Measurements from ENCODE around the gene FAM237B. TPM values are rescaled to one million over a fixed set of nuclear protein-coding genes. Genes with fewer than 3 reads are reported as not detected.
"Not testable (repeated sequence)": the region's sequence is repeated elsewhere in the genome, so short reads cannot be mapped to it uniquely, and the experiment has no call there.

Gene FAM237B
- total RNA-seq, 4 donors from 2014 or later: not detected

GRCh38 chr7:90346336-90347125 lies 25.4 kb upstream of the FAM237B start, which contains the start of gene GTPBP10:
GTPBP10 (plus strand) TSS chr7:90346716; CDS start chr7:90346742, 26 bp downstream.
- Histone ChIP-seq H3K27me3 (no peaks in the 10 kb centered on the region), H3K9me3 (no peaks in the 10 kb centered on the region), H3K36me3 (no peaks in the 10 kb centered on the region), H3K27ac (peak within 1 kb of the TSS; percentile 81 to 96 (median 90)), H3K4me3 (peak within 1 kb of the TSS; percentile 56 to 94 (median 70)), H3K4me1 (peaks cover 8 to 22% (median 10%) of the 10 kb centered on the region in 4 donors)
- WGBS, 2 donors (ENCODE audit: low coverage in 1 of 2): 1 to 2% methylated on average over 11 to 37 of the region's 37 CpGs
- intact Hi-C loops (cut with DNase I; ENCODE audit: low total_unique reads) (no loop called here), in situ Hi-C loops (cut with MboI; ENCODE audit: low pct_ligation_motif_present in 1 of 4, low pct_unique_long_range_greater_than_20kb in 1 of 4, low sequenced_read_pairs in 3 of 4) (no loop called here)
- TF ChIP-seq POLR2AphosphoS5 (IDR thresholded peaks at IDR 0.05): peak; percentile 86 to 93 (median 89)
- peak; percentile 65 to 89 (median 71) for TF ChIP-seq CTCF (IDR thresholded peaks at IDR 0.05)
- TF ChIP-seq POLR2A (IDR thresholded peaks at IDR 0.05): peak; percentile 84
- no peak for TF ChIP-seq EP300 (IDR thresholded peaks at IDR 0.05; ENCODE audit: low read depth)
- peak; percentile 96 for DNase-seq

GRCh38 chr7:90345595-90346335 lies 24.7 kb upstream of the FAM237B start:
- WGBS, 2 donors (ENCODE audit: low coverage in 1 of 2): 10 to 19% methylated on average over 5 to 18 of the region's 18 CpGs
- intact Hi-C loops (cut with DNase I; ENCODE audit: low total_unique reads) (no loop called here), in situ Hi-C loops (cut with MboI; ENCODE audit: low pct_ligation_motif_present in 1 of 4, low pct_unique_long_range_greater_than_20kb in 1 of 4, low sequenced_read_pairs in 3 of 4) (no loop called here)
- Histone ChIP-seq H3K4me3 (peak overlapping the region; percentile 44 to 94 (median 68)), H3K36me3 (no peaks in the 10 kb centered on the region), H3K27ac (peak overlapping the region; percentile 81 to 96 (median 90)), H3K4me1 (peaks cover 8 to 22% (median 10%) of the 10 kb centered on the region in 4 donors), H3K9me3 (no peaks in the 10 kb centered on the region), H3K27me3 (no peaks in the 10 kb centered on the region)
- DNase-seq: peak; percentile 24
- TF ChIP-seq CTCF (IDR thresholded peaks at IDR 0.05) (no peak), POLR2A (IDR thresholded peaks at IDR 0.05) (no peak), EP300 (IDR thresholded peaks at IDR 0.05; ENCODE audit: low read depth) (no peak), POLR2AphosphoS5 (IDR thresholded peaks at IDR 0.05) (no peak)

- Histone ChIP-seq H3K9me3 (no peaks in the 10 kb centered on the region), H3K4me1 (peaks cover 8 to 22% (median 10%) of the 10 kb centered on the region in 4 donors), H3K36me3 (no peaks in the 10 kb centered on the region), H3K27ac (peak overlapping the region in 3 of 4 donors; percentile 81 to 96 (median 90)), H3K27me3 (no peaks in the 10 kb centered on the region), H3K4me3 (no peak overlapping the region)
- TF ChIP-seq CTCF (IDR thresholded peaks at IDR 0.05) (no peak), POLR2AphosphoS5 (IDR thresholded peaks at IDR 0.05) (no peak), POLR2A (IDR thresholded peaks at IDR 0.05) (no peak), EP300 (IDR thresholded peaks at IDR 0.05; ENCODE audit: low read depth) (no peak)
- intact Hi-C loops (cut with DNase I; ENCODE audit: low total_unique reads): no loop called here
- no peak for DNase-seq
- in situ Hi-C loops (cut with MboI; ENCODE audit: low pct_ligation_motif_present in 1 of 4, low pct_unique_long_range_greater_than_20kb in 1 of 4, low sequenced_read_pairs in 3 of 4): no loop called here
Observed at GRCh38 chr7:90345016-90345415, 23.9 kb upstream of the FAM237B start.

GRCh38 chr7:90337106-90337505 lies 16.0 kb upstream of the FAM237B start:
- no peak for DNase-seq
- H3K9me3 ChIP-seq: no peaks in the 10 kb centered on the region
- no peaks in the 10 kb centered on the region for H3K4me1 ChIP-seq
- no peak overlapping the region for H3K27ac ChIP-seq
- intact Hi-C loops (cut with DNase I; ENCODE audit: low total_unique reads) (no loop called here), in situ Hi-C loops (cut with MboI; ENCODE audit: low pct_ligation_motif_present in 1 of 4, low pct_unique_long_range_greater_than_20kb in 1 of 4, low sequenced_read_pairs in 3 of 4) (no loop called here)
- no peak overlapping the region for H3K4me3 ChIP-seq
- TF ChIP-seq POLR2A (IDR thresholded peaks at IDR 0.05) (no peak), CTCF (IDR thresholded peaks at IDR 0.05) (no peak)
- H3K27me3 ChIP-seq: no peaks in the 10 kb centered on the region
- H3K36me3 ChIP-seq: no peaks in the 10 kb centered on the region

- WGBS, 2 donors (ENCODE audit: low coverage in 1 of 2): 82% methylated on average over 2 of the region's 2 CpGs; no CpG with 5 or more reads in 1 of the 2 donors
- intact Hi-C loops (cut with DNase I; ENCODE audit: low total_unique reads); H3K4me3 ChIP-seq; H3K9me3 ChIP-seq; DNase-seq; H3K27me3 ChIP-seq; H3K36me3 ChIP-seq; H3K4me1 ChIP-seq; in situ Hi-C loops (cut with MboI; ENCODE audit: low pct_ligation_motif_present in 1 of 4, low pct_unique_long_range_greater_than_20kb in 1 of 4, low sequenced_read_pairs in 3 of 4); H3K27ac ChIP-seq: not testable (repeated sequence)
Observed at GRCh38 chr7:90334926-90335325, 13.8 kb upstream of the FAM237B start.
